Natural killer cell (primary cell): Measurements from ENCODE around the gene PTGDR2. TPM values are rescaled to one million over a fixed set of nuclear protein-coding genes. Genes with fewer than 3 reads are reported as not detected.

ENCODE experiments used
- ATAC-seq, 3 donors: fragments of 150-1000 bp in 2 of 3; fragments of 200-7000 bp in 1 of 3; cut with Tn5 transposase; 1 replicate in 1 of 3; 2 replicates in 2 of 3; pipeline ENCODE4 v1.10.0; 2021; ENCODE audit warnings: mild to moderate bottlenecking in 2 of 3, moderate library complexity in 2 of 3
- DNase-seq, 2 donors: peaks; one replicate each; pipeline versions ENCODE4 v3.0.0 to v3.0.0-alpha.2; 2013 to 2021; ENCODE audit warnings: mixed read lengths in 1 of 2
- H3K27ac ChIP-seq: one replicate; pipeline ENCODE4 v1.5.1; 2013; ENCODE audit warnings: mild to moderate bottlenecking, low read length
- H3K27me3 ChIP-seq: one replicate; pipeline ENCODE4 v1.6.1; 2013; ENCODE audit warnings: low read length; ENCODE audit not compliant: control insufficient read depth, insufficient read depth
- H3K36me3 ChIP-seq: one replicate; pipeline ENCODE4 v1.6.1; 2013; ENCODE audit warnings: low read length; ENCODE audit not compliant: control insufficient read depth, insufficient read depth
- H3K4me1 ChIP-seq: one replicate; pipeline ENCODE4 v1.6.1; 2013; ENCODE audit warnings: low read length; ENCODE audit not compliant: control insufficient read depth, insufficient read depth
- H3K4me3 ChIP-seq: one replicate; pipeline ENCODE4 v1.5.1; 2013; ENCODE audit warnings: low read length
- H3K9me3 ChIP-seq: one replicate; pipeline ENCODE4 v1.6.1; 2013; ENCODE audit warnings: low read length; ENCODE audit not compliant: control insufficient read depth, insufficient read depth
- H3K27ac Mint-ChIP-seq, 2 donors: one replicate each; pipeline ENCODE4 v1.8.0; 2022; ENCODE audit warnings: mild to moderate bottlenecking in 2 of 2, mixed read lengths in 2 of 2, moderate library complexity in 1 of 2
- H3K27me3 Mint-ChIP-seq, 2 donors: one replicate each; pipeline ENCODE4 v1.8.0; 2022; ENCODE audit warnings: low read depth in 2 of 2, mixed read lengths in 2 of 2
- H3K36me3 Mint-ChIP-seq: one replicate; pipeline ENCODE4 v1.8.0; 2022; ENCODE audit warnings: mixed read lengths
- H3K4me1 Mint-ChIP-seq, 2 donors: one replicate each; pipeline ENCODE4 v1.8.0; 2022; ENCODE audit warnings: mixed read lengths in 2 of 2
- H3K4me3 Mint-ChIP-seq: one replicate; pipeline ENCODE4 v1.8.0; 2022; ENCODE audit warnings: mild to moderate bottlenecking, moderate library complexity, mixed read lengths
- H3K9me3 Mint-ChIP-seq, 2 donors: one replicate each; pipeline ENCODE4 v1.8.0; 2022; ENCODE audit warnings: mixed read lengths in 2 of 2
- WGBS: methylation state at CpG from one replicate; pipeline ENCODE4 v1.1.7; 2013; ENCODE audit warnings: missing lambda C conversion rate; ENCODE audit not compliant: insufficient coverage; 5-methylcytosine and 5-hydroxymethylcytosine counted together
- intact Hi-C: fragments of 100-400 bp; cut with micrococcal nuclease; formaldehyde crosslinking; loops from one replicate; pipeline ENCODE4 v1.14.2; 2022
- total RNA-seq, 4 donors: library from RNA; stranded (reverse); fragments of 120-200 nt in 1 of 4; gene quantifications; one replicate each; pipeline versions ENCODE4 v1.2.3 to v1.2.4, GENCODE V29; 2013 to 2022
- TF ChIP-seq, protein P1 (sequence below): fragments of 200-600 bp; IDR thresholded peaks from one replicate; pipeline ENCODE4 v1.8.0; 2022; ENCODE audit warnings: antibody characterized with exemption

The PTGDR2 gene
- total RNA-seq, 3 donors from 2014 or later (not counting 1 experiment from before 2014, with no cell fraction given), result 0.66 to 12.4 (median 1.7) TPM

DNA sequence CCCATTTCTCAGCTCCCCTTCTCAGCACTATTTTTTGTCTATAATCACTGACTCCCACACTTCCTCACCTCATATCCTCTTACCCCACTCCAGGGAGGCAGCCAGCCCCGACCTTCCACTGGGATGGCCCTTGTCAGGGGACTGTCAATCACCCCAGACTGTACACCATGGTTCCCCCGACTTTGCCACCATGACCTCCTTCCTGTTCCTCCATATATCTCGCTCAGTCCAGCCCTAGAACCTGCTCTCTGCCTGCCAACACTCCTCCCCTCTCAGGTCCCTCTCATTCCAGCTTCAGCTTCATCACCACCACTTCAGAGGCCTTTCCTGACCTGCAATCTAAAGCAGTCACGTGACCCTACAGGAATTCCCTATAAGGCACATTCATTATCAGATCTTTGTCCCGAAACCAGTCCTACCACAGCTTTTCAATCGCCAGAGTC lies 34.1 kb upstream of the PTGDR2 start:
- 59% methylated on average over 6 of the region's 6 CpGs for WGBS
- no peak overlapping the region for H3K27ac ChIP-seq
- TF ChIP-seq, protein P1, sequence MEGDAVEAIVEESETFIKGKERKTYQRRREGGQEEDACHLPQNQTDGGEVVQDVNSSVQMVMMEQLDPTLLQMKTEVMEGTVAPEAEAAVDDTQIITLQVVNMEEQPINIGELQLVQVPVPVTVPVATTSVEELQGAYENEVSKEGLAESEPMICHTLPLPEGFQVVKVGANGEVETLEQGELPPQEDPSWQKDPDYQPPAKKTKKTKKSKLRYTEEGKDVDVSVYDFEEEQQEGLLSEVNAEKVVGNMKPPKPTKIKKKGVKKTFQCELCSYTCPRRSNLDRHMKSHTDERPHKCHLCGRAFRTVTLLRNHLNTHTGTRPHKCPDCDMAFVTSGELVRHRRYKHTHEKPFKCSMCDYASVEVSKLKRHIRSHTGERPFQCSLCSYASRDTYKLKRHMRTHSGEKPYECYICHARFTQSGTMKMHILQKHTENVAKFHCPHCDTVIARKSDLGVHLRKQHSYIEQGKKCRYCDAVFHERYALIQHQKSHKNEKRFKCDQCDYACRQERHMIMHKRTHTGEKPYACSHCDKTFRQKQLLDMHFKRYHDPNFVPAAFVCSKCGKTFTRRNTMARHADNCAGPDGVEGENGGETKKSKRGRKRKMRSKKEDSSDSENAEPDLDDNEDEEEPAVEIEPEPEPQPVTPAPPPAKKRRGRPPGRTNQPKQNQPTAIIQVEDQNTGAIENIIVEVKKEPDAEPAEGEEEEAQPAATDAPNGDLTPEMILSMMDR, result no peak

DNA sequence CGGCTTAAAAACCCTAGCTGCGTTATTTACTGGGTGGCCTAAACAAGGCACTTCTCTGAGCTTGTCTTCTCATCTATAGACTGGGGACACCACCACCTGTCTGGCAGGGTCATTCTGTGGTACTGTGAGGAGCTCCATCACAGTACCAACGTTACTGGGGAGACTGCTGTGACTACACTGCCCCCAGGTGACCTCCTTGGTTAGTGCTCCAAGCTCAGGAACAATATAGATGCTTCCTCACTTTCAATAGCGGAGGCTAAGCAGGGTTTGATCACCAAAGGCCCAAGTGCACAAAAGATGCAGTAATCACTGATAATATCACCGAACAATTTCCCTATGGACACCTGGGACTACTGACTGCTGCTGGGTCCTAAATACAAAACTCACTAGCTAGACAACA lies 31.8 kb upstream of the PTGDR2 start:
- no peak overlapping the region for H3K27ac Mint-ChIP-seq
- no peak overlapping the region for H3K4me3 ChIP-seq
- intact Hi-C loops, result no loop called here
- TF ChIP-seq, protein P1, result no peak
- H3K27ac ChIP-seq, result no peak overlapping the region
- H3K36me3 Mint-ChIP-seq, result no peaks in the 10 kb centered on the region
- H3K27me3 ChIP-seq, result no peaks in the 10 kb centered on the region
- H3K4me3 Mint-ChIP-seq, result no peak overlapping the region
- H3K27me3 Mint-ChIP-seq, result no peaks in the 10 kb centered on the region
- DNase-seq, result peak in 1 of 2 donors; percentile 63
- H3K4me1 Mint-ChIP-seq, result peaks cover 7 to 12% of the 10 kb centered on the region in 2 donors
- ATAC-seq, result peak; percentile 46 to 64 (median 56)
- no peaks in the 10 kb centered on the region for H3K9me3 Mint-ChIP-seq
- peaks cover 4% of the 10 kb centered on the region for H3K4me1 ChIP-seq
- H3K36me3 ChIP-seq, result peaks cover 6% of the 10 kb centered on the region
- H3K9me3 ChIP-seq, result no peaks in the 10 kb centered on the region
- WGBS, result 62% methylated on average over 5 of the region's 5 CpGs

More for the DNA sequence above, 34.1 kb upstream of the PTGDR2 start:
- H3K36me3 Mint-ChIP-seq, result peaks cover 7% of the 10 kb centered on the region
- ATAC-seq (no peak), DNase-seq (no peak)
- Histone ChIP-seq H3K4me3 (no peak overlapping the region), H3K36me3 (peaks cover 17% of the 10 kb centered on the region), H3K27me3 (no peaks in the 10 kb centered on the region), H3K9me3 (no peaks in the 10 kb centered on the region), H3K4me1 (peaks cover 4% of the 10 kb centered on the region)
- H3K9me3 Mint-ChIP-seq, result no peaks in the 10 kb centered on the region
- peak overlapping the region in 1 of 2 donors; percentile 23 for H3K27ac Mint-ChIP-seq
- no peaks in the 10 kb centered on the region for H3K27me3 Mint-ChIP-seq
- intact Hi-C loops, result no loop called here
- peaks cover 7 to 12% of the 10 kb centered on the region in 2 donors for H3K4me1 Mint-ChIP-seq
- H3K4me3 Mint-ChIP-seq, result no peak overlapping the region

DNA sequence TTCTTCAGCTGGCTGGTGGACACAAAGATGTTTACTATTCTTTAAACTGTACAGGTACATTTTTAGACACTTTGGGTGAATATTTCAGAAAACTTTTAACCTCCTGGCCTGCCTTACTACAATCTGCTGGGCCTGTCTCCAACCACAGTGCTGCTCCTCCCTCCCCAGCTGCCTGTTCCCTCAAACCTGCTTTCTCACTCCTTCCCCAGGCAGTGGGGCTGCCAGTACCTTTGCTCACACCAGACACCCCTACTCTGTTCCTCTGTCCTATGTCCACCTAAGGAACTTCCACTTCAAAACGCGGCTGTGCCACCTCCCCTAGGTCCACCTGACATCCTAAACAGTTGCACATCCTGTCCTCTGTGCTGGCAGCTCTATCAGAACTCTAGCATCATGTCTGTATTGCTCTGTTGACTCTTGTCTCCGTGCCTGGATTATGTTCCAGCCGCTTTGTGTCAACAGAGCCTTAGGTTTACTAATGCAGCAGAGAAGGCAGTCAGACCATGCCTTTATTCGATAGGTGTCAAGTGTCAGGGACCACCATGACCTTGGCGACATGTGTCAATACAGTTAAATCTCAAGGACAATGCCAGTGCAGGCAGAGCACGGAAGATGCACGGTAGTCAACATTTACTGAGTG lies 25.0 kb upstream of the PTGDR2 start:
- DNase-seq (no peak), ATAC-seq (no peak)
- H3K36me3 ChIP-seq, result peaks cover 23% of the 10 kb centered on the region
- Mint-ChIP-seq H3K27ac (no peak overlapping the region), H3K4me1 (peaks cover under 1 to 4% of the 10 kb centered on the region in 2 donors), H3K36me3 (peaks cover 5% of the 10 kb centered on the region), H3K9me3 (no peaks in the 10 kb centered on the region), H3K27me3 (no peaks in the 10 kb centered on the region), H3K4me3 (no peak overlapping the region)
- WGBS, result 95% methylated on average over 8 of the region's 8 CpGs
- TF ChIP-seq, protein P1, result no peak
- H3K9me3 ChIP-seq, result no peaks in the 10 kb centered on the region
- no peaks in the 10 kb centered on the region for H3K4me1 ChIP-seq
- no peak overlapping the region for H3K27ac ChIP-seq
- no peaks in the 10 kb centered on the region for H3K27me3 ChIP-seq
- H3K4me3 ChIP-seq, result no peak overlapping the region
- intact Hi-C loops, result no loop called here
